Omental fat pad (tissue), 4 donors: ENCODE measurements around the gene FBXO9. TPM values are rescaled to one million over a fixed set of nuclear protein-coding genes. Genes with fewer than 3 reads are reported as not detected.
"Not testable (repeated sequence)": the region's sequence is repeated elsewhere in the genome, so short reads cannot be mapped to it uniquely, and the experiment has no call there.

ENCODE experiments used
- ATAC-seq: fragments of 150-250 bp; one replicate; pipeline ENCODE4 v1.9.1; 2016; ENCODE audit warnings: mild to moderate bottlenecking, moderate library complexity; ENCODE audit not compliant: low FRiP score
- DNase-seq: peaks from one replicate; pipeline ENCODE4 v3.0.0-alpha.2; 2019; ENCODE audit warnings: low spot score
- CTCF ChIP-seq, 3 donors: fragments of 450-650 bp; IDR thresholded peaks; one replicate each; pipeline ENCODE4 v1.5.1; 2016 to 2017; ENCODE audit warnings: antibody characterized with exemption in 3 of 3, mild to moderate bottlenecking in 3 of 3, moderate library complexity in 2 of 3
- total RNA-seq, 4 donors: library from RNA; depleted of rRNA; stranded (reverse); fragments of >200 nt; gene quantifications; one replicate each; pipeline ENCODE4 v1.1.0, GENCODE V29; 2016

FBXO9 gene
- total RNA-seq, 4 donors from 2014 or later: 42.6 to 74.4 (median 58.0) TPM

- DNase-seq (no peak), ATAC-seq (no peak)
- no peak for TF ChIP-seq CTCF (IDR thresholded peaks at IDR 0.05)
These were observed 8.9 kb upstream of the FBXO9 start for GRCh38 chr6:53056273-53056672.

GRCh38 chr6:53058388-53059195 lies 6.6 kb upstream of the FBXO9 start:
- no peak for TF ChIP-seq CTCF (IDR thresholded peaks at IDR 0.05)
- no peak for ATAC-seq
- no peak for DNase-seq

DNA sequence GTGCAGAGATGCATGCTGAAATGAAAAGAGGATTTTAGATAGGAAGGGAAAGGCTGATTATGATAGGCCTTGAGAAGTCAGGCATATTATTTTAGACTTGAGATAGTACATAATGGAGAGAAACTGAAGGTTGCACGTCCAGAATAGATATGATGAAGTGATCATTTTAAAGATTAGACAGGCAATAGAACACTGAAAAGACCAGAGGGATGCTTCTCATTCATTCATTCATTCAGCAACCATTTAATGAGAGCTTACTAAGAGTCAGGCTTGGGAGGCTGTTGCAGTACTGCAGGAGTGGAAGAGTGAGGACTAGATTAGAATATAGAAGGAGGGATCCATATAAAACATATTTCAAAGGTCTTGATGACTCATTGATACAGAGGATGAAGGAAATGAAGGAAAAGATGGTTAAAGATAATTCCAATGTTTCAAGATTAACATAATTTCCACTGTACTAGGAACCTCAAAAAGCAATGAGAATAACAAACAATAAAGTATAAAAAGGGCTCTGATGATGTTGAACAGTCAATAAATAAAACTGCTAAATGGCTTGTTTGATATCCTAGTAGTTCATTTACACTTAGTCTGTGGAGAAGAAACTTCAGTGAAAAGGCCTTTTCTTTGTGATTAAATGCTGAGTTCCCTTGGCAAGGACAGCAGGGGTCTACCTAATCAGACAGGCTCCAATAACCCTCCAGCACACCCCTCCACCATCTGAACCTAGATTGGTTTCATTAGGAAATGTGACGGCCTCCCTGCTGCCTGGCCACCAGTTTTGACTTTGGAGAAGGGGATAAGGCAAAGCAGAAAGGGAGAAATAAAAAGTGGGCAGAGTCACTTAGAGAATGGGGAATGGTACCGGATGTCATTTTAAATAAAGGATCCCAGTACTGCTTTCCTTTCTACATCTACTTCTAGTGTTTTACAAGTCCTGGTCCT lies 5.3 kb upstream of the FBXO9 start:
- ATAC-seq: no peak
- no peak for DNase-seq
- no peak for TF ChIP-seq CTCF (IDR thresholded peaks at IDR 0.05)

- TF ChIP-seq CTCF (IDR thresholded peaks at IDR 0.05): no peak
- ATAC-seq: no peak
These were observed 3.0 kb upstream of the FBXO9 start for GRCh38 chr6:53062169-53062539.

GRCh38 chr6:53064255-53064654 lies 949 bp upstream of the FBXO9 start:
- not testable (repeated sequence) for ATAC-seq, DNase-seq

More at GRCh38 chr6:53062169-53062539, 3.0 kb upstream of the FBXO9 start:
- DNase-seq: no peak

DNA sequence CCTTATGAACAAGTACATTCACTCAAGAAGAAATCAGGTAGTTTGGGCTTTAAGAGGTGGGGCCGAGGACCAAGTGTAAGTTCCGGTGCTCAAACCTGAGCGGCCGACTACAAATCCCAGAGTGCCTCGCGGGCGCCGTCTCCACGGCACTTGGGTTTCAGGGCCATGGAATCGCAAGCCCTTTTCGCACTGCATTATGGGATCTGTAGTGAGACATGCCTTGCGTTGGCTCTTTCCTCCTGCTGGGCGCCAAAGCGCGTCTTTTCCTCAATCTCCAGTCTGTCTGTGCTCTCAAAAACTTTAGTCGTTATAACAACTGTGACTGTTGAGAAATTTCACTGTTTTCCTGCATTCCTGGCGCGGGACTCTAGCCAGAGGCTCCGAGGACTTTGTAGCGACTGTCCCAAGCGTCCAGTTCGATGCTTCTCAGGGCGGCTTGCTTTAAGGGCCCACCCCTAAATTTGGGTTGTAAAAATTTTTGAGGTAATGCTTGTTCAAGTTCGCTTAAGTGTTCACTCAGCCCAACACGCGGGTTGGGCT lies 408 bp upstream of the FBXO9 start:
- DNase-seq: peak; percentile 86
- no peak for TF ChIP-seq CTCF (IDR thresholded peaks at IDR 0.05)
- peak; percentile 90 for ATAC-seq

- DNase-seq (no peak), ATAC-seq (peak; percentile 7)
- TF ChIP-seq CTCF (IDR thresholded peaks at IDR 0.05): no peak
These were observed 843 bp downstream of the FBXO9 start for GRCh38 chr6:53066077-53066417.
